ENCODE data around the gene MMADHC.

DNA sequence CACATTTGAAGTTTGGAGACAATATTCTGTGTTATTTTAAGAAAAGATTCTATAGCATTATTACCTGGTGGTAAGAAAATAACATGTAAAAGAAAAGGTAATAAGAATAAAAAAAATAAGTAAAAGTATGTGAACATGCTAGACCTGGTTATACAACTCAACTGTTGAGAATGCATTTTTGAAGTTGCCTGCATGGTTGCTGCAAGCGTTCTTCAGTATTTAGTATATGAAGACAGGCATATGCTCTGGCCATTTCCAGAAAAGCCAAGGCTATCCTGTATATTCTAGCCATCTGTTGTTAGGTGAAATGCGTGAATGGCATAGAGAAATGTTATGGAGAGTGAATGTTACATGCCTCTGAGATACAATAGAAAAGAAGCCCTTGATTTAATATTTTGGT lies 6.8 kb upstream of the MMADHC start:
- TF ChIP-seq EP300 (IDR thresholded peaks at IDR 0.05; ENCODE audit: borderline replicate concordance) (no peak), TAF1 (IDR thresholded peaks at IDR 0.05; ENCODE audit: low read depth) (no peak), RAD21 (IDR thresholded peaks at IDR 0.05; ENCODE audit: low read depth) (no peak), TEAD4 (IDR thresholded peaks at IDR 0.05) (no peak), CEBPB (IDR thresholded peaks at IDR 0.05) (no peak), NFIC (IDR thresholded peaks at IDR 0.05) (no peak), EGR1 (IDR thresholded peaks at IDR 0.05) (no peak), YY1 (IDR thresholded peaks at IDR 0.05; ENCODE audit: low read depth) (no peak)
- TF ChIP-seq, protein P1, sequence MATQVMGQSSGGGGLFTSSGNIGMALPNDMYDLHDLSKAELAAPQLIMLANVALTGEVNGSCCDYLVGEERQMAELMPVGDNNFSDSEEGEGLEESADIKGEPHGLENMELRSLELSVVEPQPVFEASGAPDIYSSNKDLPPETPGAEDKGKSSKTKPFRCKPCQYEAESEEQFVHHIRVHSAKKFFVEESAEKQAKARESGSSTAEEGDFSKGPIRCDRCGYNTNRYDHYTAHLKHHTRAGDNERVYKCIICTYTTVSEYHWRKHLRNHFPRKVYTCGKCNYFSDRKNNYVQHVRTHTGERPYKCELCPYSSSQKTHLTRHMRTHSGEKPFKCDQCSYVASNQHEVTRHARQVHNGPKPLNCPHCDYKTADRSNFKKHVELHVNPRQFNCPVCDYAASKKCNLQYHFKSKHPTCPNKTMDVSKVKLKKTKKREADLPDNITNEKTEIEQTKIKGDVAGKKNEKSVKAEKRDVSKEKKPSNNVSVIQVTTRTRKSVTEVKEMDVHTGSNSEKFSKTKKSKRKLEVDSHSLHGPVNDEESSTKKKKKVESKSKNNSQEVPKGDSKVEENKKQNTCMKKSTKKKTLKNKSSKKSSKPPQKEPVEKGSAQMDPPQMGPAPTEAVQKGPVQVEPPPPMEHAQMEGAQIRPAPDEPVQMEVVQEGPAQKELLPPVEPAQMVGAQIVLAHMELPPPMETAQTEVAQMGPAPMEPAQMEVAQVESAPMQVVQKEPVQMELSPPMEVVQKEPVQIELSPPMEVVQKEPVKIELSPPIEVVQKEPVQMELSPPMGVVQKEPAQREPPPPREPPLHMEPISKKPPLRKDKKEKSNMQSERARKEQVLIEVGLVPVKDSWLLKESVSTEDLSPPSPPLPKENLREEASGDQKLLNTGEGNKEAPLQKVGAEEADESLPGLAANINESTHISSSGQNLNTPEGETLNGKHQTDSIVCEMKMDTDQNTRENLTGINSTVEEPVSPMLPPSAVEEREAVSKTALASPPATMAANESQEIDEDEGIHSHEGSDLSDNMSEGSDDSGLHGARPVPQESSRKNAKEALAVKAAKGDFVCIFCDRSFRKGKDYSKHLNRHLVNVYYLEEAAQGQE (IDR thresholded peaks at IDR 0.05; ENCODE audit: low read depth) = no peak
- TF ChIP-seq, protein P2, sequence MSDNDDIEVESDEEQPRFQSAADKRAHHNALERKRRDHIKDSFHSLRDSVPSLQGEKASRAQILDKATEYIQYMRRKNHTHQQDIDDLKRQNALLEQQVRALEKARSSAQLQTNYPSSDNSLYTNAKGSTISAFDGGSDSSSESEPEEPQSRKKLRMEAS (IDR thresholded peaks at IDR 0.05) = no peak
- TF ChIP-seq, protein P3, sequence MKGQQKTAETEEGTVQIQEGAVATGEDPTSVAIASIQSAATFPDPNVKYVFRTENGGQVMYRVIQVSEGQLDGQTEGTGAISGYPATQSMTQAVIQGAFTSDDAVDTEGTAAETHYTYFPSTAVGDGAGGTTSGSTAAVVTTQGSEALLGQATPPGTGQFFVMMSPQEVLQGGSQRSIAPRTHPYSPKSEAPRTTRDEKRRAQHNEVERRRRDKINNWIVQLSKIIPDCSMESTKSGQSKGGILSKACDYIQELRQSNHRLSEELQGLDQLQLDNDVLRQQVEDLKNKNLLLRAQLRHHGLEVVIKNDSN (IDR thresholded peaks at IDR 0.05) = no peak

Measured in Ishikawa (cell line).